SU-DHL-6 (cell line): Measurements from ENCODE around the gene NDUFA6.

Source experiments
- EZH2phosphoT487 ChIP-seq: fragments of 200-600 bp; sonication (generic), shearing (Covaris generic); conservative IDR thresholded peaks from 2 replicates; pipeline ENCODE4 v1.6.1; 2018; ENCODE audit warnings: mild to moderate bottlenecking, antibody characterized with exemption, low read length, moderate library complexity, mixed read lengths
- TF ChIP-seq, protein P1 (sequence below): fragments of 200-600 bp; sonication (generic); IDR thresholded peaks from one replicate; pipeline ENCODE4 v1.5.1; 2017; ENCODE audit warnings: antibody characterized with exemption, mild to moderate bottlenecking, low read length, moderate library complexity; ENCODE audit not compliant: insufficient read depth, poor library complexity, severe bottlenecking

DNA sequence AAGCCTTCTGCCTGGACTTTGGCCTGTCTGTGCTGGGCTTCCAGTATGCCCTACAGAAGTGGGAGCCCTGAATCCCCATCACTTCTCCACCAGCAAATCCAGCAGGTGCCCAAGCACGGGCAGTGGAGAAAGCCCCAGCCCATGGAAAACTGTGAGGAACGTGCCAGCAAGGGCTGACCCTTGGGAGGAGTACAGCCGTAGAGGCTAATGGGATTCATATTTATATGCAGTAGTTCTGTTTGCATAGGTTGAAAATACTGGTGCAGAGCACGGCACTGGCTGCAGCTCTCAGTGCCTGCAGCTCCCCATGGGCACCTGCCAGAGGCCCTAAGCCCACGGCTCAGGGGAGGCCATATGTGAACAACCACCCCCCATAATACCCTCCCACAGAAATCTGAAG is 30.1 kb downstream of the NDUFA6 start:
- TF ChIP-seq, protein P1, sequence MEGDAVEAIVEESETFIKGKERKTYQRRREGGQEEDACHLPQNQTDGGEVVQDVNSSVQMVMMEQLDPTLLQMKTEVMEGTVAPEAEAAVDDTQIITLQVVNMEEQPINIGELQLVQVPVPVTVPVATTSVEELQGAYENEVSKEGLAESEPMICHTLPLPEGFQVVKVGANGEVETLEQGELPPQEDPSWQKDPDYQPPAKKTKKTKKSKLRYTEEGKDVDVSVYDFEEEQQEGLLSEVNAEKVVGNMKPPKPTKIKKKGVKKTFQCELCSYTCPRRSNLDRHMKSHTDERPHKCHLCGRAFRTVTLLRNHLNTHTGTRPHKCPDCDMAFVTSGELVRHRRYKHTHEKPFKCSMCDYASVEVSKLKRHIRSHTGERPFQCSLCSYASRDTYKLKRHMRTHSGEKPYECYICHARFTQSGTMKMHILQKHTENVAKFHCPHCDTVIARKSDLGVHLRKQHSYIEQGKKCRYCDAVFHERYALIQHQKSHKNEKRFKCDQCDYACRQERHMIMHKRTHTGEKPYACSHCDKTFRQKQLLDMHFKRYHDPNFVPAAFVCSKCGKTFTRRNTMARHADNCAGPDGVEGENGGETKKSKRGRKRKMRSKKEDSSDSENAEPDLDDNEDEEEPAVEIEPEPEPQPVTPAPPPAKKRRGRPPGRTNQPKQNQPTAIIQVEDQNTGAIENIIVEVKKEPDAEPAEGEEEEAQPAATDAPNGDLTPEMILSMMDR = no peak
- TF ChIP-seq EZH2phosphoT487 = no peak
